Measurements from ENCODE around the gene CD96. TPM values are rescaled to one million over a fixed set of nuclear protein-coding genes. Genes with fewer than 3 reads are reported as not detected.

Gene CD96
- total RNA-seq, 1 donor from 2014 or later = 0.10 TPM

GRCh38 chr3:111594781-111595180 lies 52.8 kb downstream of the CD96 start:
- DNase-seq = no peak

GRCh38 chr3:111595232-111595631 lies 53.2 kb downstream of the CD96 start, which contains the start of gene ZBED2:
Gene ZBED2 (minus strand): TSS chr3:111595346. CDS start chr3:111594201, 1,145 bp downstream.
- no peak for DNase-seq

GRCh38 chr3:111596328-111596727 lies 54.3 kb downstream of the CD96 start:
- DNase-seq = no peak

GRCh38 chr3:111598139-111598538 lies 56.1 kb downstream of the CD96 start:
- DNase-seq = no peak

GRCh38 chr3:111598552-111598951 lies 56.6 kb downstream of the CD96 start:
- DNase-seq = no peak

- no peak for DNase-seq
Measured at GRCh38 chr3:111601810-111602209, 59.8 kb downstream of the CD96 start.

GRCh38 chr3:111603679-111604078 lies 61.7 kb downstream of the CD96 start:
- DNase-seq = no peak

GRCh38 chr3:111604119-111604518 lies 62.1 kb downstream of the CD96 start:
- DNase-seq = peak; percentile 28

GRCh38 chr3:111605018-111605417 lies 63.0 kb downstream of the CD96 start:
- DNase-seq = no peak

- no peak for DNase-seq
Measured at GRCh38 chr3:111605493-111605892, 63.5 kb downstream of the CD96 start.

GRCh38 chr3:111607240-111607920 lies 65.4 kb downstream of the CD96 start:
- no peak for DNase-seq

- no peak for DNase-seq
Measured at GRCh38 chr3:111608383-111608782, 66.4 kb downstream of the CD96 start.

- DNase-seq = no peak
Measured at GRCh38 chr3:111609700-111610099, 67.7 kb downstream of the CD96 start.

GRCh38 chr3:111610189-111610588 lies 68.2 kb downstream of the CD96 start:
- DNase-seq = peak; percentile 9

- peak; percentile 58 for DNase-seq
Measured at GRCh38 chr3:111610612-111611054, 68.6 kb downstream of the CD96 start.

- DNase-seq = no peak
Measured at GRCh38 chr3:111613294-111613693, 71.3 kb downstream of the CD96 start.

- no peak for DNase-seq
Measured at GRCh38 chr3:111615880-111616279, 73.9 kb downstream of the CD96 start.

- DNase-seq = peak; percentile 5
Measured at GRCh38 chr3:111616417-111617105, 74.6 kb downstream of the CD96 start.

GRCh38 chr3:111617406-111617805 lies 75.4 kb downstream of the CD96 start:
- DNase-seq = no peak

- no peak for DNase-seq
Measured at GRCh38 chr3:111617912-111618601, 76.1 kb downstream of the CD96 start.

GRCh38 chr3:111618945-111619344 lies 76.9 kb downstream of the CD96 start:
- DNase-seq = no peak

GRCh38 chr3:111619833-111620232 lies 77.8 kb downstream of the CD96 start:
- DNase-seq = no peak

- no peak for DNase-seq
Measured at GRCh38 chr3:111621535-111621934, 79.5 kb downstream of the CD96 start.
